ENCODE measurements around the gene FBN2. TPM values are rescaled to one million over a fixed set of nuclear protein-coding genes. Genes with fewer than 3 reads are reported as not detected.

FBN2 gene
- total RNA-seq, 1 experiment from 2014 or later: 0.42 TPM

DNA sequence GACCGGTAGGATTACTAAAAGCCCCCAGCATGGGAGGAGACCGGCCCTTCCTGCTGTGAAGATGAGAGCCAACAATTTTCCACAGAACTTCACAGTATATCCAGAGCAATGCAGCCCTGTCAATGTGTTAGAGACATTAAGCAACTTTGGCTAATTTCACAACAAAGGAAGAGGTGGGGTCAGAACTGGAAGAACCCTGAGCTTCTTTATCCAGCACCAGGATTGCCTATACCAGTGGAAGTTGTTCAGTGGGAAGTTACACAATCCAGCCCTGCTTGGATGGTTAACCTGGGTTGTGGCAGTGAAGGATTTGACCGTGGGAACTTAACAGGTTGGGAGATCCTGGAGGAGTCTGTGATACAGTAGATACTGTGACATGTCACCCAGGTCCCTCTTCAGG, 197.0 kb downstream of the FBN2 start:
- H3K9me2 ChIP-seq (ENCODE audit: insufficient read depth): no peaks in the 10 kb centered on the region
- BruUV-seq (replicated peaks): no TSS peak
- ChIA-PET RAD21 (ENCODE audit: low non-redundant PET in 1 of 2, low total read pairs in 2 of 2, uncharacterized antibody in 2 of 2, unreplicated experiment in 2 of 2) (no interaction called here), POLR2A (no interaction called here), CTCF (no interaction called here)
- H3K27me3 ChIP-seq (ENCODE audit: insufficient read depth, low read length): no peaks in the 10 kb centered on the region
- H3K4me1 ChIP-seq (ENCODE audit: control insufficient read depth in 1 of 2, insufficient read depth in 2 of 2, low read length in 2 of 2): no peaks in the 10 kb centered on the region
- H3K9me3 ChIP-seq (ENCODE audit: control insufficient read depth in 1 of 2, insufficient read depth in 1 of 2, low read depth in 1 of 2, low read length in 2 of 2): no peaks in the 10 kb centered on the region
- no peak overlapping the region for H3K27ac ChIP-seq (ENCODE audit: low read depth, low read length)
- H3K9ac ChIP-seq (ENCODE audit: low read length): no peak overlapping the region
- H3K4me2 ChIP-seq (ENCODE audit: low read length): no peak overlapping the region
- no peak overlapping the region for H2AFZ ChIP-seq (ENCODE audit: low read depth, low read length, poor library complexity, severe bottlenecking)
- H3K79me2 ChIP-seq (ENCODE audit: insufficient read depth, low read length): no peaks in the 10 kb centered on the region
- intact Hi-C loops (cut with micrococcal nuclease): no loop called here
- DNase-seq (ENCODE audit: low read depth, low spot score): no peak
- ATAC-seq: no peak
- H4K20me1 ChIP-seq (ENCODE audit: insufficient read depth): no peaks in the 10 kb centered on the region
- no peak overlapping the region for H3K4me3 ChIP-seq (replicated peaks in 1 of 2; ENCODE audit: low read depth in 1 of 2, low read length in 2 of 2)
- no peaks in the 10 kb centered on the region for H3K36me3 ChIP-seq (ENCODE audit: control insufficient read depth in 1 of 2, insufficient read depth in 2 of 2, low read length in 2 of 2)
- TF ChIP-seq SIN3A (IDR thresholded peaks at IDR 0.05; ENCODE audit: low read depth) (no peak), POLR2A (IDR thresholded peaks at IDR 0.05; ENCODE audit: borderline replicate concordance, extremely low read depth, insufficient read depth, insufficient read length) (no peak)

DNA sequence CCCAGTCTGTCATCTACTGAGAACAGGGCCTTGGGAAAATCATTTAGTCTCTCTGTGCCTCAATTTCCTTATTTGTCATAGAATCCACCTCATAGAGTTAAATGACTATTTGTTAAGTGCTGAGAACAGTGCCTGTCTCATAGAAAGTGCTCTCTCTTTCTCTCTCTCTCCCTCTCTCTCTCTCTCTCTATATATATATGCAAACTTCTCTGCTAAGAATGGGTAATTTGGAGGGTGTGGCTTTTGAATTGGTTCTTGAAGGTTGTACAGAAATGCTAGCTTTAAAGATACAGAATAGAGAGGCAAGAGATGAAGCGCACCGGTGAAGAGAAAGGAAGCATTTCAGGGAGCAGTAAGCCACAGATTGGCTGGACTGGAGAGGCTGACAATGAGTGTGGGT, 197.4 kb downstream of the FBN2 start:
- no peak overlapping the region for H3K9ac ChIP-seq (ENCODE audit: low read length)
- no peaks in the 10 kb centered on the region for H3K4me1 ChIP-seq (ENCODE audit: control insufficient read depth in 1 of 2, insufficient read depth in 2 of 2, low read length in 2 of 2)
- intact Hi-C loops (cut with micrococcal nuclease): no loop called here
- no peaks in the 10 kb centered on the region for H4K20me1 ChIP-seq (ENCODE audit: insufficient read depth)
- H3K9me2 ChIP-seq (ENCODE audit: insufficient read depth): no peaks in the 10 kb centered on the region
- no peak overlapping the region for H3K4me2 ChIP-seq (ENCODE audit: low read length)
- H3K36me3 ChIP-seq (ENCODE audit: control insufficient read depth in 1 of 2, insufficient read depth in 2 of 2, low read length in 2 of 2): no peaks in the 10 kb centered on the region
- no peaks in the 10 kb centered on the region for H3K9me3 ChIP-seq (ENCODE audit: control insufficient read depth in 1 of 2, insufficient read depth in 1 of 2, low read depth in 1 of 2, low read length in 2 of 2)
- H3K27me3 ChIP-seq (ENCODE audit: insufficient read depth, low read length): no peaks in the 10 kb centered on the region
- H2AFZ ChIP-seq (ENCODE audit: low read depth, low read length, poor library complexity, severe bottlenecking): no peak overlapping the region
- DNase-seq (ENCODE audit: low read depth, low spot score) (no peak), ATAC-seq (no peak)
- no peak overlapping the region for H3K4me3 ChIP-seq (replicated peaks in 1 of 2; ENCODE audit: low read depth in 1 of 2, low read length in 2 of 2)
- RAD21 ChIA-PET (ENCODE audit: low non-redundant PET in 1 of 2, low total read pairs in 2 of 2, uncharacterized antibody in 2 of 2, unreplicated experiment in 2 of 2): no interaction called here
- BruUV-seq (replicated peaks): no TSS peak
- POLR2A ChIA-PET: no interaction called here
- CTCF ChIA-PET: no interaction called here
- no peaks in the 10 kb centered on the region for H3K79me2 ChIP-seq (ENCODE audit: insufficient read depth, low read length)
- no peak overlapping the region for H3K27ac ChIP-seq (ENCODE audit: low read depth, low read length)
- no peak for TF ChIP-seq YY1 (IDR thresholded peaks at IDR 0.05; ENCODE audit: extremely low read depth, insufficient replicate concordance, low read depth, low read length)
- no peak for TF ChIP-seq POLR2AphosphoS5 (IDR thresholded peaks at IDR 0.05; ENCODE audit: low read depth, low read length)
- no peak for TF ChIP-seq CBX3 (IDR thresholded peaks at IDR 0.05; ENCODE audit: low read depth)
- TF ChIP-seq POLR2A (IDR thresholded peaks at IDR 0.05; ENCODE audit: borderline replicate concordance, extremely low read depth, insufficient read depth, insufficient read length): no peak
- TF ChIP-seq ELF1 (IDR thresholded peaks at IDR 0.05; ENCODE audit: borderline replicate concordance, low read depth): no peak
- TF ChIP-seq, protein P1, sequence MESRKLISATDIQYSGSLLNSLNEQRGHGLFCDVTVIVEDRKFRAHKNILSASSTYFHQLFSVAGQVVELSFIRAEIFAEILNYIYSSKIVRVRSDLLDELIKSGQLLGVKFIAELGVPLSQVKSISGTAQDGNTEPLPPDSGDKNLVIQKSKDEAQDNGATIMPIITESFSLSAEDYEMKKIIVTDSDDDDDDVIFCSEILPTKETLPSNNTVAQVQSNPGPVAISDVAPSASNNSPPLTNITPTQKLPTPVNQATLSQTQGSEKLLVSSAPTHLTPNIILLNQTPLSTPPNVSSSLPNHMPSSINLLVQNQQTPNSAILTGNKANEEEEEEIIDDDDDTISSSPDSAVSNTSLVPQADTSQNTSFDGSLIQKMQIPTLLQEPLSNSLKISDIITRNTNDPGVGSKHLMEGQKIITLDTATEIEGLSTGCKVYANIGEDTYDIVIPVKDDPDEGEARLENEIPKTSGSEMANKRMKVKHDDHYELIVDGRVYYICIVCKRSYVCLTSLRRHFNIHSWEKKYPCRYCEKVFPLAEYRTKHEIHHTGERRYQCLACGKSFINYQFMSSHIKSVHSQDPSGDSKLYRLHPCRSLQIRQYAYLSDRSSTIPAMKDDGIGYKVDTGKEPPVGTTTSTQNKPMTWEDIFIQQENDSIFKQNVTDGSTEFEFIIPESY (IDR thresholded peaks at IDR 0.05; ENCODE audit: extremely low read depth, insufficient replicate concordance, low read length): no peak
- TF ChIP-seq, protein P2, sequence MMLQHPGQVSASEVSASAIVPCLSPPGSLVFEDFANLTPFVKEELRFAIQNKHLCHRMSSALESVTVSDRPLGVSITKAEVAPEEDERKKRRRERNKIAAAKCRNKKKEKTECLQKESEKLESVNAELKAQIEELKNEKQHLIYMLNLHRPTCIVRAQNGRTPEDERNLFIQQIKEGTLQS (IDR thresholded peaks at IDR 0.05): no peak
- no peak for TF ChIP-seq JUND (IDR thresholded peaks at IDR 0.05)
- TF ChIP-seq CEBPB (IDR thresholded peaks at IDR 0.05; ENCODE audit: low read depth): no peak
- TF ChIP-seq EGR1 (IDR thresholded peaks at IDR 0.05; ENCODE audit: low read depth): no peak
- TF ChIP-seq, protein P3, sequence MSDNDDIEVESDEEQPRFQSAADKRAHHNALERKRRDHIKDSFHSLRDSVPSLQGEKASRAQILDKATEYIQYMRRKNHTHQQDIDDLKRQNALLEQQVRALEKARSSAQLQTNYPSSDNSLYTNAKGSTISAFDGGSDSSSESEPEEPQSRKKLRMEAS (IDR thresholded peaks at IDR 0.05): no peak
- no peak for TF ChIP-seq FOSL1 (IDR thresholded peaks at IDR 0.05; ENCODE audit: low read depth)
- no peak for TF ChIP-seq RAD21 (IDR thresholded peaks at IDR 0.05; ENCODE audit: low read depth)
- no peak for TF ChIP-seq SIN3A (IDR thresholded peaks at IDR 0.05; ENCODE audit: low read depth)
- no peak for TF ChIP-seq TCF7L2 (IDR thresholded peaks at IDR 0.05; ENCODE audit: borderline replicate concordance, extremely low read depth, insufficient read depth, insufficient read length)
- no peak for TF ChIP-seq ZNF274 (IDR thresholded peaks at IDR 0.05; ENCODE audit: low read depth, low read length)
- TF ChIP-seq SRF (IDR thresholded peaks at IDR 0.05; ENCODE audit: low read depth): no peak
